ENCODE data around the gene FAM72D. TPM values are rescaled to one million over a fixed set of nuclear protein-coding genes. Genes with fewer than 3 reads are reported as not detected.

FAM72D gene
- 0.40 and 1.6 TPM in 2 replicates for total RNA-seq

DNA sequence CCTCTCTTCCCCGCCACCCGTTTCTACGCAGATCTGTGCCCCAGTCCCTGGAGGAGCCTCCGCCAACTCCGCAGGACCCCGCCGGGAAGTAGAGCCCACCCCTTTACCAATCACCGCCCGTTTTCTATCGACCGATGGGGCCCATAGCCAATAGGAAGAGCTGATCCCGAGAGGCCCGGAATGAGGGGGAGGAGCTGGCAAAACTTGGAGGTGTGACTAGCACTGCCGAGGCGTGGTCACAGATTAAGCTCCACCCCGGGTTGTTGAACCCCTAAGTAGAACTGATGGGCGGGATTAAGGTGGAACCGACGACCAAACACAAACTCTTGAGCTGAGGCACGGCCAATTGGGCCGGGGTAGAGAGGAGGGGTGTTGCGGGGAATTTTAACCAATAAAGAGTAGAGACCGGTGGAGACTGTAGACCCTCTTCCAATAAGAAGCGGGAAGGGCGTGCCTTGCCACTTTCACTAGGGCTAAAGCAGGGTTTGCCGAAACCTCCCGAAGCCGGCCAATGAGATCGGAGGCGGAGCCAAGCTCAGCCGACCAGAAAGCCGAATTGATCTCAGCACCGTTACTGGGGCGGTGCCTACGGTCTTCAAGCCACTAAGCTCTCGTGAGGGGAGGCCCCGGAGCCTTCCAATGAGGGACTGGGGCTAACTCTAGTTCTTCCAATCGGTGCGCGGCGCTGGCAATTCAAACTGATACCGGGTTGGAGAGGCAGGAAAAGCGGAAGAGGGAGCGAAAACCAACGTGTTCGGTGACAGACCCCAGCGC lies at the start of gene FAM72D, which contains the start of gene SRGAP2B:
FAM72D (plus strand) TSS at position 691 of the 774 bp plus-strand sequence. CDS start 874 bp downstream, outside the sequence.
SRGAP2B (minus strand) TSS at position 45 of the 774 bp plus-strand sequence. CDS start 2,427 bp downstream, outside the sequence.

Other genes with a start within 250 kb of the FAM72D start
- gene SRGAP2B, start 646 bp upstream of the FAM72D start, total RNA-seq: 19.6 and 20.4 TPM in 2 replicates
- gene PPIAL4D, start 146.2 kb downstream of the FAM72D start, total RNA-seq: not detected in 2 replicates

All from epithelial cell of alveolus of lung (primary cell).